NCI-H2081 treated with DMSO at 0.1 percent for 48 hours (cell line): Measurements from ENCODE around the gene TBCC.
"Not testable (repeated sequence)": the region's sequence is repeated elsewhere in the genome, so short reads cannot be mapped to it uniquely, and the experiment has no call there.

ENCODE experiments used
- DNase-seq: peaks from one replicate; lab custom pipeline; 2025; lab: John Stamatoyannopoulos, UW

TBCC gene

DNA sequence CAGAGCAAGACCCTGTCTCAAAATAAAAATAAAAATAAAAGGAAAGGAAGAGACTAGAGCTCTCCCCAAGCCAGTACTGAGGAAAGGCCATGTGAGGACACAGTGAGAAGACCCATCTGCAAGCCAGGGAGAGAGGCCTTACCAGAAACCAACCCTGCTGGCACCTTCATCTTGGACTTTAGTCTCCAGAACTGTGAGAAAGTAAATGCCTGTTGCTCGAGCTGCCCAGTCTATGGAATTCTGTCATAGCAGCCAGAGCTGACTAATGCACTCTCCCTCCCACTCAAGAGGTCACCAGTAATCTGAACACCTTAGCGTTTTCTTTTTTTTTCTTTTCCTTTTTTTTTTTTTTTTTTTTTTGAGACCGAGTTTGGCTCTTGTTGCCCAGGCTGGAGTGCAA, 16.2 kb downstream of the TBCC start:
- no peak for DNase-seq

DNA sequence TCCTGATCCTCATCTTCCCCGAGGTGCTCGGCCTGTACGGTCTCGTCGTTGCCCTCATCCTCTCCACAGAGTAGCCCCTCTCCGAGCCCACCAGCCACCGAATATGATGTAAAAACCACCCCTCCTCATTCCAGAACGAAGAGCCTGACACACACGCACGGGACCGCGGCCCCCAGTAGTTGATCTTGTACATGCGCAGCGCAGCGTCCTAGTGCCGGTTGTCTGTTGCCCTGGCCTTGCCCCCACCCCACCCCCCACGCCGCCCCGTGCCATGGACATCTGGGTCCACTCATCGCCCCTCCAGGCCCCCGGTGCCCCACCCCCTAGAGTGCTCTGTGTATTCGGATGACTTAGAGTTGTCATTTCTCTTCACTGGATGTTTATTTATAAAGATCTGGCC, 18.3 kb downstream of the TBCC start:
- no peak for DNase-seq

DNA sequence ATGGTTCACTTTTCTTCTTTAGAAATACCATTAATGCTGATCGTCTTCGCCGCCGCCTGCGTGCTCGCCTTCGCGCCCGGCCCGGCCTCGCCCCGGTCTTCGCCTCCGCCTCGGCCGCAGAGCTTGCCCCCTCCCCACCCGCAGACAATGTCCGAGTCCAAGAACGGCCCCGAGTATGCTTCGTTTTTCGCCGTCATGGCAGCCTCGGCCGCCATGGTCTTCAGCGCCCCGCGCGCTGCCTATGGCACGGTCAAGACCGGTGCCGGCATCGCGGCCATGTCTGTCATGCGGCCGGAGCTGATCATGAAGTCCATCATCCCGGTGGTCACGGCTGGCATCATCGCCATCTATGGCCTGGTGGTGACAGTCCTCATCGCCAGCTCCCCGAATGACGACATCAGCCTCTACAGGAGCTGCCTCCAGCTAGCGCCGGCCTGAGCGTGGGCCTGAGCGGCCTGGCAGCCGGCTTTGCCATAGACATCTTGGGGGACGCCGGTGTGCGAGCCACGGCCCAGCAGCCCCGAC, 18.8 kb downstream of the TBCC start:
- no peak for DNase-seq

DNA sequence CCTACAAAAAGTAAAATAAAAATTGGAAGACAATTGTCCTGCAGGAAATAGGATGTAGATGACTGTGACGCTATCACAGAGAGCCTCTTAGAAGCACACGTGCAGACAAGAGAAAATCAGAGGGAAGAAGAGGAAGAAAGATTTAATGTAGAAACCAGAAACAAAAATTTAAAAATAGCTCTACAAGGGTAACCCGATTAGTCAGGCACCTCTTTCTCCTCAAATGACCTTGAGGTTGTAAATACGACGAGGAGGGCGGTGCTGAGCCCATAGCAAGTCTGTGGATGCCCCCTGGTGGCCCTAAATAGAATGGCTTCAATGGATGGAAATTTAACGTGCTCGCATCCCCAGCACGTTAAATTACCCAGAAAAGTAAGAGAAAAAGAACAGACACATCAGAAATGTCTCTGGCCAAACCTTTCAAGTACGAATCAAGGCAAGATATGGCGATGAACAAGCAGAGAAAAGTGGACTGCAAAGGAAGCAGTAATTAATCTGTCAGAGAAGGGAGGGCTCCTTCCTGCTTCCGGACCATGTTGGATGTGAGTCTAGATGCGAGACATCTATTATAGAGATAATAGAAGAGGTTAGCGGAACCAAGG, 19.3 kb downstream of the TBCC start:
- peak; percentile 27 for DNase-seq

DNA sequence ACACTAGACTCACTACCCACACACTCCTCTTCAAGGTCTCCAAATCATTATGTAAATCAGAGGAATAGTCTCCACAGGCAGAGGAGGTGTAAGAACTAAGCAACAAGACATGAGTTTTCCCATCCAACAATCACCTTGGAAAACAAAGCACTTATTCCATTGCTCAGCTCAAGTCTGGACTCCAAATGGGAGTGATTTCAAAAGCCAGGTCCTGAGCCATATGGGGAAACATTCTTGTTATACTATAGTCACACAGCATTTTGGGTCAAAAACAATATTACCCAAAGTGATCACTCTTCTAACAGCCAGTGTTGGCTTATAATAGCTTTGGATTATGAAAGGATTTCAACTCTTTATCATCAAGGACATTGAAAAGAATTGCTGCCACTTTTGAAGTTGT, 19.9 kb downstream of the TBCC start:
- no peak for DNase-seq

DNA sequence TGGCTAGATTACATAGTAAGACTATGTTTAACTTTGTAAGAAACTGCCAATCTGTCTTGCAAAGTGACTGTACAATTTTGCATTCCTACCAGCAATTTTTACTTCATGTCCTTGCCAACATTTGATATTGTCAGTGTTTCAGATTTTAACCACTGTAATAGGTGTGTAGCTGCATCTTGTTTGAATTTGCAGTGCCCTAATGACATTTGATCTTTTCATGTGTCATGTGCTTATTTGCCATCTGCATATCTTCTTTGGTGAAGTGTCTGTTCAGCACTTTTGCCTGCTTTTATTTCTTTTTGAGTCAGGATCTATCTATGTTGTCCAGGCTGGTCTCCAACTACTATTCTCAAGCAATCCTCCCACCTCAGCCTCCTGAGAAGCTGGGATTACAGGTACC, 21.1 kb downstream of the TBCC start:
- DNase-seq, result no peak

DNA sequence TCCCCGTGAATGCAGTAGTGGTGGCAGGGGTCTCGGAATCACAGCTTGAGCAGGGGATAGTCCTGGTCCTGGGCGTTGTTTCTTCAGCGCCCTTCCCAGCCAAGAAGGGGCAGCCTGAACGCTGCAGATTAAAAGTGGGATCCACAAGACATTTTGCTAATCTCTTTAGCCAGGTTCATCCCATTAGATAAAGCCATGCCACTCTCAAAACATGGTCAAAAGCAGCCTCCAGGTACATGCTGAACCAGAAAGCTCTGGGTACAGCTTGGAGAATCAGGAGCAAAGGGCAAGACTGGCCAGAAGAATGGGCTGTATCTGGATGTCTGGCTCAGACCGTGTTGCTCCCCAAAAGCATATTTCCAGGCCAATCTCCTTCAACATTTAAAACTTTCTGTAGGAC, 23.4 kb downstream of the TBCC start, which contains the start of gene PRPH2:
Gene PRPH2, minus strand, starts transcription at position 101 of the 400 bp plus-strand sequence. CDS start 263 bp downstream, outside the sequence.
- DNase-seq, result no peak

DNA sequence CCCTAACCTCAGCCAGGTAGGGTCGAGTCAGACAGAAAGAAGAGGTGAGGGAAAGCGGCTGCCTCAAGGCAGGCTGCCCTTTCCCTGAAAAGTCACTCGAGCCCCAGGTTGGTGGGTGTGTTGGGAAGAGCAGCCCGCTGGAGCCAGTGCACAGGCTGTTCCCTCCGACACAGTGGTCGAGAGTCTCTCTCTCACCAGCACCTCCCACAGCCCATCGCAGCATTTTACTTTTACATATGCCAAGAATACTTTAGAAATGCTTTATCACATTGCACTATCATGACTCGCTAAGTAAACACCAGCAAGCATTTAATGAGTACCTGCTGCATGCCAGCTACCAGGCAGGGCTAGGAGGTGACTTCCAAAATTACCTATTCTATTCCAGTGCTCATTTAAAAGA, 25.2 kb downstream of the TBCC start:
- no peak for DNase-seq

DNA sequence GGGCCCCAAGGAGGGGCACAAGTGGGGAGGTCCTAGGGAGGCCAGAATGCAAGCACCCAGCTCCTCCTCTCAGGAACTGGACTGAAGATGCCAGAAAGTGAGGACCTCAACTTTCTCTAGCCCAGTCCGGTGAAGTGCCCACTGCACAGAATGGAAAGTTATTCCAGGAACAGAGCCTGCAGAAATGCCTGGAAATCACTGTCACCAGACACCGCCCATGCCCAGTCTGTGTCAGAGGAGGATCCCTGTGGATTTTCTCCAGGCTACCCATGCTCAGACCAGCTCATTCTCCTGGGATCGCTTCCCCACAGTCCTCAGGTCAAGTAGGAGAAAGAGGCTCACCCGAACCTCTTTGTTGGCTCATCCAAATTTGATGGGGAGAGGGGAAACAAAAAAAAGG, 30.0 kb downstream of the TBCC start:
- DNase-seq, result no peak

DNA sequence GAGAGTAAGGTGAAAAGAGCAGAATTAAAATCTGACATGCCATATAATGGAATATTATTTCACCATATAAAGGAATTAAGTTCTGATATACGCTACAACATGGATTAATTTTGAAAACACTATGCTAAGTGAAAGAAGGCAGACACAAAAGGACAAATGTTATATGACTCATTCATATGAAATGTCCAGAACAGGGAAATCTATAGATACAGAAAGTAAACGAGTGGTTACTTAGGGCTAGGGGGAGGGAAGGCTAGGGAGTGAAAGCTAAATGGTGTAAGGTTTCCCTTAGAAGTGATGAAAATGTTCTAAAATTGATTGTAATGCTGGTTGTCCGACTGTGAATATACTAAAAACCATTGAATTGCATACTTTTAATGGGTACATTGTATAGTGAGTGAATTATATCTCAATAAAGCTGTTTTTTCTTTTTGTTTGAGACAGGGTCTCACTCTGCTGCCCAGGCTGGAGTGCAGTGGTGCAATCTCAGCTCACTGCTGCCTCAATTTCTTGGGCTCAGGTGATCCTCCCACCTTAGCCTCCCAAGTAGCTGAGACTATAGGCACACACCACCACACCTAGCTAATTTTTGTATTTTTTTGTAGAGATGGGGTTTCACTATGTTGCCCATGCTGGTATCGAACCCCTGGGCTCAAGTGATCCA, 31.7 kb downstream of the TBCC start:
- no peak for DNase-seq

DNA sequence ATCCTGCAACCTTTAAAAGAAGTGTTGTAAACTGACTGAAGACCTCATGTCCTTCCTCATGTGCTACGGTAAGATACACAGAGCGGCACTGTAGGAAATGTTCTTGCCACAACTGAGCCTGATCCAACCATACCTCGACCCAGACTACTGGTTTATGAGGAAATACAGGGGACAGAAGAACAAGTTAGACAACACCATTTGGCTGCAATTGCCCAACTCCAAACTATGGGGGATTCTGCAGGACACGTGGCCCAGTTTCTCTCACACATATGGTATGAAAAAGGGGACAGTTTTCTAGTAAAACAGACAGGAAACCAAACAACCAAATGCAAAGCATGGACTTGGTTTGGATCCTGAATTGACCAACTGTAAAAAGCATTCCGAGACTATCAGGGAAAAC, 34.0 kb downstream of the TBCC start:
- DNase-seq, result no peak

DNA sequence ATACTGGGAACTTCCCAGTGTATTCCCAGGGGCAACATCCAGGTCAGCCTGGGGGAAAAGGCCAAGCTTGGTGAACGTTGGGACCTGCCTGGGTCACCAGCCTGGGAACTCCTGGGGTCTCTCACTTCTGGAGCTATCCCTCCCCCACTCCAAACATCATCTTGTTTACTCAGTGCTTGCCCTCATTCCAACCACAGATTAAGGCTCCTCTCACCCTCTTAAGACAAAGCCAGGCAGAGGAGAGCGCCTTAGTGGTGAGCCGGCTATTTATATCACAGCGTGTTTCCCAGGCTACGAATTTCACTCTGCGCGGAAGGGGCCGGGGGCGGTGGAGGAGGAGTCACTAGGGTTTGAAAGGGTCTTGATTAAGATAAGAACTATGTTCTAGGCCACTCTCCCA, 35.6 kb downstream of the TBCC start:
- no peak for DNase-seq

DNA sequence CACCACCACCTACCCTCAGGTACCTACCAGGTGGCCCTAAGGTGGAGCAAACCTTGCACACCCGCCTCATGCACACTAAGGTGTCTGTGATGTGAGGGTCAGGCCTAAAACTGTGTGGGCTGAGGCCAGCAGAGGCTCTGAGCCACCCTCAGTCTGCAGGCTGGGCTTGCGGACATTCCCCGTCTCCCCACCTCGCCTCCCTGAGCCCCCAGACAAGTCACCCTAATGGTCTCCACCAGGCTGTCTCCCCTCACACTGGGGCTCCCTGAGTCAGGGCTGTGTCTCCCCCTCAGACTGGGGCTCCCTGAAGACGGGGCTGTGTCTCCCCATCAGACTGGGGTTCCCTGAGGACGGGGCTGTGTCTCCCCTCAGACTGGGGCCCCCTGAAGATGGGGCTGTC, 36.0 kb downstream of the TBCC start:
- no peak for DNase-seq

DNA sequence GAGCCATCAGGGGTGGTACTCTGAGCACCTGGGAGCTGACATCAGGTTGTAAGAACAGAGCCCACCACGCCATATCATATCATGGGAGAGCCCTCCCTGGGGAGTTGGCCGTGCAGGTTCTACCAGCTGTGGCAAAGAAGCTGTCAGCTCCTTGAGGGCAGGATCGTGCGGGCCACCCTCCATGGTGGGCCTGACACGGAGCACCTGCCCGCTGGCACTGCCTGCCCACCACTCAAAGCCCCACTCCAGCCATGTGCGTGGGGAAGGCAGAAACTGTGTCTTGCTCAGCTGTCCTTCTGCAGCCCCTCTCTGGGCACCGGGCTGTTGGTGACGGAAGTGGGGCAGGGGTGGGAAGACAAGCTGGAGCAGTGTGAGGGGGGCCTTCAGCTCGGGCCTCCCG, 37.8 kb downstream of the TBCC start:
- no peak for DNase-seq

DNA sequence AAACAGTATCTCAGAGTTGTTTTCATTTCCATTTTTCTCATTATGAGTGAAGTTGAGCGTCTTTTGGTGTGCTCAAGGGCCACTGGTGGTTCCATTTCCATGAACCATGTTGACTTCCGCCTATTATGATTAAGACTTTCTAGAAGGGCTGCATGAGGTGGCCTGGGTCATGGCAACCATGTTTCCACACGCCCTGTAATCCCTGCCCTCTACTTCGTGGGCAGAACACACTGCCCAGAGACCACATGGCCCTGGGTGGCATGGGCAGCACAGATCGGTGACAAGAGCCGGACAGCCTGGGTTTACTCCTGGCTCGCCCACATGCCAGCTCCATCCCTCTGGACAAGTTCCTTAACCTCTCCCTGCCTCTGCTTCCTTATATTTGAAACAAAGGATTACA, 38.3 kb downstream of the TBCC start:
- DNase-seq, result no peak

DNA sequence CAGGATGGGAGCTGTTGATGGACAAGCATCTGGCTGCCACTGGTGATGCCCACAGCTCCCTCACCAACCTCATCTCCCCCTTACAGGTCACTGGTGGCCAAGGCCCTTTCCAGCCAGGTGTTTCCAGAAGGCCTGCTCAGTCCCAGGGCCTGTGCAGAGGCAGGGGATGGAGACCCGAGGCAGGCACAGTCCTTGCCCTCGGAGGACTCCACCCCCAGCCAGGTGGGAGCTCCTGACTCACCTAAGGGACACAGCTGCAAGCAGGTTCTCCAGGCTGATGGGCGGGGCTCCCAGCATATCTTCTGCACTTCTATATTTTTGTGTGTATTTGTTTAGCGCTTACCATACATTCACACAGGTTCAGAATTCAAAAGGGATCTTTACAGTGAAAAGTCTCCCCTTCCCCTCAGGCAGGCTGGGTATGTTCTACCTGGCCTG, 40.9 kb downstream of the TBCC start:
- DNase-seq, result no peak

DNA sequence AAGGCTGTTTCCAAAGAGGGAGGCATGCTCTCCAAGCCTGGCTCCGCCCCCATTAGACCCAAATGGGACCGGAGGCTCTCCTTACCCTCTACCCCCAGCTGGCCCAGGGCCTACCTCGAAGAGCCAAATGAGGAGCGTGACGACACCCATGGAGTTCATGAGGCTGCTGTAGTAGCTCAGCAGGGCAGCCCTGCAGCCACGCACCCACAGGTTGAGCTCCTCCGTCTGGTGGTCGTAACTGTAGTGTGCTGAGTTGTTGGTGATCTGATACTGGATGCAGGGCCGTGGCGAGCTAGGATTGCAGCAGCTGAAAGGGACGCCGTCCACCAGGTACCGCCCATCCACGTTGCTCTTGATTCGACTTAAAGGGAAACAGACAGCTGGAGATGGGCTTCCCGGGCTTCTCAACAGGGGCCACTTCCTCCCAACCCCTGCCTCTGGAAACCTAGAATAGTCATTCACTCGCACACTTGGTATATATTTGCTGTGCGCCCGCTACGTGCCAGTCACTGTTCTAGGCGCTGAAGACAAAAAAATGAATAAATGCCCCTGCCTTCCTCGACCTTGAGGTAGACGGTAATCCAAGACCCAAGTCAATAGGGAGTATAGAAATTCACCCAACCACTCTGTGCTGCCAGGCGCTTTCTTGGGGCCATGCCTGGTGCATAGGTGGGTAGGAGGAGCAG, 41.5 kb downstream of the TBCC start:
- no peak for DNase-seq

DNA sequence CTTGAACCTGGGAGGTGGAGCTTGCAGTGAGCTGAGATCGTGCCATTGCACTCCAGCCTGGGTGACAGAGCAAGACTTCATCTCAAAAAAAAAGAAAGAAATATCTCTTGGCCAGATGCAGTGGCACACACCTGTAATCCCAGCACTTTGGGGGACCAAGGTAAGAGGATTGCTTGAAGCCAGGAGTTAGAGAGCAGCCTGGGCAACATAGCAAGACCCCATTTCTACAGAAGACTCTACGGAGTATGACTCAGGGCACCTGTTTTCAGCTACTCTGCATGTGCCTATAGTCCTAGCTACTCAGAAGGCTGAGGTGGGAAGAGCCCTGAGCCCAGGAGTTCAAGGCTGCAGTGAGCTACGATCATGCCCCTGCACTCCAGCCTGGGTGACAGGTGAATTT, 43.1 kb downstream of the TBCC start:
- not testable (repeated sequence) for DNase-seq

DNA sequence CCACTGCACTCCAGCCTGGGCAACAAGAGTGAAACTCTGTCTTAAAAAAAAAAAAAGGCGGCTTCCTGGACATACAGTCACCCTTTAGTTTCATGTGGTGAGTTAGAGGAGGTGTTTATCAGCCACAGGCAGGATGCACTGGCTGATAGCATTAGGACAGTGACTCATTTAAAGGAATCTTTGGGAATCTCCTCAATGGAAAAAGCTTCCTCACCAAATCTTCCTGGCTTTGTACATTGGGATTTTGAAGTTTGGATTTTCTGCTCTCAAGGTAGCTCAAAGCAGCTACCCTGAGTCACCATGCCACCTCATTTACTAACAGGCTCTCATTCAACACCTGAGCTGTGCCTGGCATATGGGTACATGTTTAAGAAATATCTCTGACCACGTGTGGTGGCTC, 43.7 kb downstream of the TBCC start:
- no peak for DNase-seq

DNA sequence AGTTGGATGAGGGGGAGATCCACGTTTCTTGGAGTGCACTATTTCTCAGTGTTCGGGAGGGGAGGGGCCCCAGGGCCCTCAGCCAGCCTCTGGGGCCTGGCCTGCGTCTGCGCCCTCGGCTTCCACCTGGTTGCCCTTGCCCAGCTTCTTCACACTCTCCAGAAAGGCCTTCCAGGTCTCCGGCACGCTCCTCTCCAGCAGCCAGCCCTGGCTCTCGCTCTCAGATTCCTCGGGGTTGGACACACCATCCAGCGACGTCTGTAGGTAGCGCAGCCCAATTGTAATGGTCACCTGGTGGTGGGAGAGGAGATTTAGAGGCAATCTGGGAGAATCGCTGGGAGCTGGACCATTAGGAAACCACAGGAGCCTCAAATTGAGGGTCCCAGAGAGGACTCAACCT, 47.7 kb downstream of the TBCC start:
- no peak for DNase-seq

DNA sequence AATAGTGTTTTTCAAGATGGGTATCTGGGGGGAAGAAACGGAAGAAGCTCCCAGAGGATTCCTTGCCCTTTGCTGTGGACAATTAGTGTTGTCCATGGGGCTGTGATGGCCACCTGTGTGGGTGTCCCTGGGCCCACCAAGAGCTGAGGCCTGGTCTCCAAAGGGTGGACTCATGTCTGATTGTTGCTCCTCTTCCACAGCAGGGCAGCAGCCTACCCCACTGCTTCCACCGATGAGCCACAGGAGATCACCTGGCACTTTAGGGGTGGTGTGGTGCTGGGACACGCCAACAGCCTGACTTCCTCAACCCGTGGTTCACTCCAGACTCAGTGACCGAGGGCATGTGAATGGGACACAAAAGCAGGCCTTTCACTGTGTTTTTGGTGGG, 48.6 kb downstream of the TBCC start:
- no peak for DNase-seq

DNA sequence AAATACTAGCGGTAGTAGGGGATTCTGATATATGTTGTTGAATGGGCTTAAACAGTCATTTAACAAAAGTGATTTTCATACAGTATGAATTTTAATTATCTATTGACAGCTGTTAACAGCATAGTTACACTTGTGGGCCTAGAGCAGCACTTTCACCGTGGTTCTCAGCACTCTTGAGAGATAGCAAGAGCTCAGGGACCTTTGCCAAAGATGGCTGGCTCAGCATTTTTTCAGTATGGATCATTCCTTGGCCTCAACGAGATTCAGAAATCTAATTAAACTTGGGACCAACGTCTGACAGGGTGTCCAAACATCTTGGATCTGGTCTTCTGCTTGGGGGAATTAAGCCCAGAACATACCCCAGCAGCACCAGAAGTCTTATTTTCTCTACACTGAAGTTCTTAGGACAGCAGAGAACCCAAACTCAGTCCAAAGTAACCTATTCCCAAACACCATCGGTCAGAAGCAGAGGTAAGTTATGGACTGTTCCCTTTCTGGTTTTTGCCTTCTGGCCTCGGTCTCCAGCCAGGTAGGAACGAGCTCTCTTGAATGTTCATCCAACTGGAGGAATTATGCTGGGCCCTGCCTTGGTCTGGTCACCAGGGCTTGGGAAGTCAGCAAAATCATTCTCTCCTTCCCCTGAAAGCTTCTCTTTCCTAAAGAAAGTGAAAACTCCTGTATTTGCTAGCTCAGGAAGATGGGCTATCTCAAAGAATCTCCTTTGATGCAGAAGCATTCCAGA, 49.2 kb downstream of the TBCC start:
- DNase-seq, result no peak

DNA sequence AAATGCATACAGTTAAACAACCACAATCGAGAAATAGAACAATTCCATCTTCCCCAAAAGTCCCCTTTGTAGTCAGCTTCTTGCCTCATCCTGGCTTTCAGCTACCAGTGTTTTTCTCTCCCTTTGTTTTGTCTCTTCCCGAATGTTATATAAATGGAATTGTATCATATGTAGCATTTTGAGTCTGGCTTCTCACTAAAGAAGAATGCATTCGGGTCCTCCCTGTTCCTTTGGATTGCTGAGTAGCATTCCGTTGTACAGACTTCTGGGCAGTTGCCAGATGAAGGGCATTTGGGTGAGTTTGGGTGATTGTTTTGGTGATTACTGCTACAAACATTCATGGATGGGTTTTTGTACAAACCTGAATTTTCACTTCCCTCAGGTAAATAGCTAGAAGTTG, 51.3 kb downstream of the TBCC start:
- no peak for DNase-seq
